Amniotic epithelial cell (primary cell): Measurements from ENCODE around the gene MISP.
A peak's percentile ranks its signal among the peaks of the same experiment; 100 is the strongest.
"Not testable (repeated sequence)": the region's sequence is repeated elsewhere in the genome, so short reads cannot be mapped to it uniquely, and the experiment has no call there.

ENCODE experiments used
- DNase-seq: peaks from one replicate; pipeline ENCODE4 v3.0.0-alpha.2; 2010; ENCODE audit warnings: low read depth

Gene MISP

GRCh38 chr19:723714-724113 lies 27.2 kb upstream of the MISP start:
- no peak for DNase-seq

GRCh38 chr19:725461-726089 lies 25.3 kb upstream of the MISP start:
- DNase-seq = no peak

GRCh38 chr19:726993-727956 lies 23.6 kb upstream of the MISP start:
- no peak for DNase-seq

GRCh38 chr19:728011-728410 lies 22.9 kb upstream of the MISP start:
- DNase-seq = no peak

- not testable (repeated sequence) for DNase-seq
Measured at GRCh38 chr19:729564-729963, 21.3 kb upstream of the MISP start.

- no peak for DNase-seq
Measured at GRCh38 chr19:729965-730668, 20.8 kb upstream of the MISP start.

GRCh38 chr19:731000-731399 lies 19.9 kb upstream of the MISP start:
- no peak for DNase-seq

- DNase-seq = no peak
Measured at GRCh38 chr19:732148-733069, 18.5 kb upstream of the MISP start.

- no peak for DNase-seq
Measured at GRCh38 chr19:734716-735115, 16.2 kb upstream of the MISP start.

GRCh38 chr19:736125-736524 lies 14.8 kb upstream of the MISP start:
- DNase-seq = no peak

- no peak for DNase-seq
Measured at GRCh38 chr19:737591-738093, 13.3 kb upstream of the MISP start.

- no peak for DNase-seq
Measured at GRCh38 chr19:738509-739128, 12.3 kb upstream of the MISP start.

- no peak for DNase-seq
Measured at GRCh38 chr19:739998-740715, 10.8 kb upstream of the MISP start.

GRCh38 chr19:740816-741505 lies 10.0 kb upstream of the MISP start:
- not testable (repeated sequence) for DNase-seq

GRCh38 chr19:741506-742131 lies 9.3 kb upstream of the MISP start:
- DNase-seq = no peak

- DNase-seq = no peak
Measured at GRCh38 chr19:742540-743075, 8.3 kb upstream of the MISP start.

GRCh38 chr19:743168-743687 lies 7.7 kb upstream of the MISP start:
- no peak for DNase-seq

GRCh38 chr19:745138-745537 lies 5.8 kb upstream of the MISP start:
- peak; percentile 62 for DNase-seq
